Neural progenitor cell (in vitro differentiated cells): ENCODE results near the gene PIK3CB.

Experiments
- EZH2 ChIP-seq: fragments of 200-600 bp; sonication (generic); IDR thresholded peaks from 2 replicates; pipeline ENCODE4 v1.6.1; 2017; ENCODE audit warnings: antibody characterized with exemption, mild to moderate bottlenecking, moderate library complexity
- TF ChIP-seq, protein P1 (sequence below): fragments of 200-600 bp; sonication (generic); IDR thresholded peaks from 2 replicates; pipeline ENCODE4 v1.5.1; 2017; ENCODE audit warnings: antibody characterized with exemption, mild to moderate bottlenecking

- TF ChIP-seq, protein P1, sequence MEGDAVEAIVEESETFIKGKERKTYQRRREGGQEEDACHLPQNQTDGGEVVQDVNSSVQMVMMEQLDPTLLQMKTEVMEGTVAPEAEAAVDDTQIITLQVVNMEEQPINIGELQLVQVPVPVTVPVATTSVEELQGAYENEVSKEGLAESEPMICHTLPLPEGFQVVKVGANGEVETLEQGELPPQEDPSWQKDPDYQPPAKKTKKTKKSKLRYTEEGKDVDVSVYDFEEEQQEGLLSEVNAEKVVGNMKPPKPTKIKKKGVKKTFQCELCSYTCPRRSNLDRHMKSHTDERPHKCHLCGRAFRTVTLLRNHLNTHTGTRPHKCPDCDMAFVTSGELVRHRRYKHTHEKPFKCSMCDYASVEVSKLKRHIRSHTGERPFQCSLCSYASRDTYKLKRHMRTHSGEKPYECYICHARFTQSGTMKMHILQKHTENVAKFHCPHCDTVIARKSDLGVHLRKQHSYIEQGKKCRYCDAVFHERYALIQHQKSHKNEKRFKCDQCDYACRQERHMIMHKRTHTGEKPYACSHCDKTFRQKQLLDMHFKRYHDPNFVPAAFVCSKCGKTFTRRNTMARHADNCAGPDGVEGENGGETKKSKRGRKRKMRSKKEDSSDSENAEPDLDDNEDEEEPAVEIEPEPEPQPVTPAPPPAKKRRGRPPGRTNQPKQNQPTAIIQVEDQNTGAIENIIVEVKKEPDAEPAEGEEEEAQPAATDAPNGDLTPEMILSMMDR, result no peak
- TF ChIP-seq EZH2, result no peak
Observed at GRCh38 chr3:138761002-138761401, 73.7 kb downstream of the PIK3CB start.
